LNCaP clone FGC (cell line): ENCODE measurements around the gene ALG11.
"Not testable (repeated sequence)": the region's sequence is repeated elsewhere in the genome, so short reads cannot be mapped to it uniquely, and the experiment has no call there.

ENCODE experiments used
- DNase-seq: peaks from one replicate; pipeline ENCODE4 v3.0.0-alpha.2; 2011; ENCODE audit warnings: low read depth
- H3K4me3 ChIP-seq: 2 replicates; pipeline ENCODE4 v1.5.1; 2011; ENCODE audit warnings: mild to moderate bottlenecking, low read depth, low read length, control low read depth
- TF ChIP-seq, protein P1 (sequence below): IDR thresholded peaks from 2 replicates; pipeline ENCODE4 v1.5.1; 2012; ENCODE audit warnings: mild to moderate bottlenecking; ENCODE audit not compliant: control insufficient read depth, insufficient read depth; ENCODE audit errors: extremely low read depth

The ALG11 gene

DNA sequence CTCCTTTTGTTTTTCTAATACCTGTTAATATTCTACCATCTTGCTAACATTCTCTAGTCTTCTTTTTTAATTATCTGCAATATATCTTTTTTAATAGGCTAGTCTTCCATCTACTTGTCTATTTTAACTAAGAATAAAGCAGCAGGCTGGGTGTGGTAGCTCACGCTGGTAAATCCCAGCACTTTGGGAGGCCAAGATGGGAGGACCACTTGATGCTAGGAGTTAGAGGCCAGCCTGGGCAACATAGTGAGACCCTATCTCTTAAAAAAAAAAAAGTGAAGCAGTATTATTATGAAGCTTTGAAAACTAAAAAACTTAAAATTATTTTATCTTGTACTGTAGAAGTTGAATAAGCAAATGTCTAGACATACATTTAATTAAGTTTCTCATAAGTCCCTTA lies 15.6 kb downstream of the ALG11 start:
- H3K4me3 ChIP-seq = no peak overlapping the region
- DNase-seq = no peak
- TF ChIP-seq, protein P1, sequence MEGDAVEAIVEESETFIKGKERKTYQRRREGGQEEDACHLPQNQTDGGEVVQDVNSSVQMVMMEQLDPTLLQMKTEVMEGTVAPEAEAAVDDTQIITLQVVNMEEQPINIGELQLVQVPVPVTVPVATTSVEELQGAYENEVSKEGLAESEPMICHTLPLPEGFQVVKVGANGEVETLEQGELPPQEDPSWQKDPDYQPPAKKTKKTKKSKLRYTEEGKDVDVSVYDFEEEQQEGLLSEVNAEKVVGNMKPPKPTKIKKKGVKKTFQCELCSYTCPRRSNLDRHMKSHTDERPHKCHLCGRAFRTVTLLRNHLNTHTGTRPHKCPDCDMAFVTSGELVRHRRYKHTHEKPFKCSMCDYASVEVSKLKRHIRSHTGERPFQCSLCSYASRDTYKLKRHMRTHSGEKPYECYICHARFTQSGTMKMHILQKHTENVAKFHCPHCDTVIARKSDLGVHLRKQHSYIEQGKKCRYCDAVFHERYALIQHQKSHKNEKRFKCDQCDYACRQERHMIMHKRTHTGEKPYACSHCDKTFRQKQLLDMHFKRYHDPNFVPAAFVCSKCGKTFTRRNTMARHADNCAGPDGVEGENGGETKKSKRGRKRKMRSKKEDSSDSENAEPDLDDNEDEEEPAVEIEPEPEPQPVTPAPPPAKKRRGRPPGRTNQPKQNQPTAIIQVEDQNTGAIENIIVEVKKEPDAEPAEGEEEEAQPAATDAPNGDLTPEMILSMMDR = no peak

DNA sequence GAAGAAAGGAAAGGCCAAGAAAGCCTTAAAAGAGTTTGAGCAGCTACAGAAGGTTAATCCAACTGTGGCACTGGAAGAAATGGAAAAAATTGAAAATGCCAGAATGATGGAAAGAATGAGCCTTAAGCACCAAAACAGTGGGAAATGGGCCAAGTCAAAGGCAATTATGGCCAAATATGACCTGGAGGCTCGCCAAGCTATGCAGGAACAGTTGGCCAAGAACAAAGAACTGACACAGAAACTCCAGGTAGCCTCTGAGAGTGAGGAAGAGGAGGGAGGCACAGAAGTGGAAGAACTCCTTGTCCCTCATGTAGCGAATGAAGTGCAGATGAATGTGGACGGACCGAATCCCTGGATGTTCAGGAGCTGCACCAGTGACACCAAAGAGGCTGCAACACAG lies 17.4 kb downstream of the ALG11 start:
- no peak for DNase-seq
- TF ChIP-seq, protein P1 = no peak
- no peak overlapping the region for H3K4me3 ChIP-seq

DNA sequence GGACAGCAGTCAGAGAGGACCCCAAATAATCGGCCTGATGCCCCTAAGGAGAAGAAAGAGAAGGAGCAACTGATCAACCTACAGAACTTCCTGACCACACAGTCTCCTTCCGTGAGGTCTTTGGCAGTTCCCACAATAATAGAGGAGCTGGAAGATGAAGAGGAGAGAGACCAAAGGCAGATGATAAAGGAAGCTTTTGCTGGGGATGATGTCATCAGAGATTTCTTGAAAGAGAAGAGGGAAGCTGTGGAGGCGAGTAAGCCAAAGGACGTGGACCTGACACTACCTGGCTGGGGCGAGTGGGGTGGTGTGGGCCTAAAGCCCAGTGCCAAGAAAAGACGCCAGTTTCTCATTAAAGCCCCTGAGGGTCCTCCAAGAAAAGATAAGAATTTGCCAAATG lies 18.2 kb downstream of the ALG11 start:
- not testable (repeated sequence) for DNase-seq, H3K4me3 ChIP-seq

DNA sequence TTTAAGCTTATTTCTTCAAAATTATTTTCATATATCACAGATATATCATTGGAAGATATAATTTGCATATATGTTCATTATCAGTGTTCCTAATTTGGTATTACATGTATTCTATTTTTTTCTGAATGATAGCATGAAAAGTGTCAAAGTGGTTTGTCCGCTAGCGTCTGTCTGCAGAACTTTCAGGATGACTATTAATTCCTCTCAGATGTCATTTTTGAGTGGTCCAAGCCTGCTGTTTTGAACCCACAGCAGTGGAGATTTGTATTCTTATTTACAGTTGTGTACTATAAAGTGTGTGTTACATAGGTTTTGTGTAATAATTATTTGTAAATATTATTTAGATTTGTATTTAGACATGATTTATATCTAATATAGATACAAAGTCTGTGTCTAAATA lies 20.8 kb downstream of the ALG11 start:
- no peak for DNase-seq
- H3K4me3 ChIP-seq = no peak overlapping the region
- TF ChIP-seq, protein P1 = no peak

DNA sequence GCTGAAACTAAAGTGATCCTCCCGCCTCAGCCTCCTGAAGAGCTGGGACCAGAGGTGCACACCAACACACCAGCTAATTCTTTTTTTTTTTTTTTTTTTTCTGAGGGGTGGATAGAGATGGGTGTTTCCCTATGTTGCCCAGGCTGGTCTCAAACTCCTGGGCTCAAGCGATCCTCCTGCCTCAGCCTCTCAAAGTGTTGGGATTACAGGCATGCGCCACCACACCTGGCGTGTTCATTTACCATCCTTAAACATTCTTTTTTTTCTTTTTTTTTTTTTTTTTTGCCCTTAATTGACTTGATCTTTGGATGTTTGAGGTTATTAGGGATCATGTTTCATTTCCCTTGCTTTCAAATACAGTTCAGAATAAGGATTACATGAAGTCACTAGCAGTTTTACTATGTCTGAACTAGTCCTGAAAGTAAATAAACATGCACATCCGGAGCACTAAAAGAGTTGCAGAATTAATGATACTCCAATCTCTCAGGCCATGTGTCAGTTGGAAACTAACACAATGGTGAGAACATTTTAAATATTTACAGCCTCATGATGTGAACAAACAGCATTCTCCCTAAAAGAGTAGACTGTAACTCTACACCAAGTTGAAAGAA lies 22.5 kb downstream of the ALG11 start:
- no peak overlapping the region for H3K4me3 ChIP-seq
- TF ChIP-seq, protein P1 = no peak
- DNase-seq = peak; percentile 73

DNA sequence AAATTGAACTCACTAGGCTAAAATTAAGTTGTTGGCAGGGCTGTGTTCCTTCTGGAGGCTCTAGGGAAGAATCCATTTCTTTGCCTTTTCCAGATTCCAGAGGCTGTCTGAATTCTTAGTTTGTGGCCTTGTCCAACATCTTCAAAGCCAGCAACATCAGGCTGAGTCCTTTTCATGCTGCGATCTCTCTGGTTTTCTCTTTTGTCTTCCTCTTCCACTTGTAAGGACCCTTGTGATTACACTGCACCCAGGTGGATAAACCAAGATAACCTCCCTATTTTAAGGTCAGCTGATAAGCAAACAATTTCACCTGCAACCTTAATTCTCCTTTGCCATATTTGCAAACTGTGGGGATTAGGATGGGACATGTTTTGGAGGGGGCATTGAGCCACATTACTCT lies 23.8 kb downstream of the ALG11 start:
- TF ChIP-seq, protein P1 = no peak
- no peak for DNase-seq

DNA sequence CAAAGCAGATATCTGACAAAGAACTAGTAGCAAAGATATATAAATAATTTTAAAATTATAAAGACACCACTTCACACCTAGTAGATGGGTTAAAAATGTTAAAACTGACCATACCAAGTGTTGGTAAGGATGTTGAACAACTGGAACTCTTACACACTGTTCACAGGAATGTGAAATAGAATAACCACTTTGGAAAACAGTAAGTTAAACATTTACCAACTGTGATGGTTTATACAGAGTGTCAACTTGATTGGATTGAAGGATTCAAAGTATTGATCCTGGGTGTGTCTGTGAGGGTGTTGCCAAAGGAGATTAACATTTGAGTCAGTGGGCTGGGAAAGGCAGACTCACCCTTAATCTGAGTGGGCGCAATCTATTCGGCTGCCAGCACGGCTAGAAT lies 31.5 kb downstream of the ALG11 start:
- no peak for DNase-seq
- TF ChIP-seq, protein P1 = no peak
- H3K4me3 ChIP-seq = no peak overlapping the region

More for the DNA sequence above, 23.8 kb downstream of the ALG11 start:
- no peak overlapping the region for H3K4me3 ChIP-seq
